HG02981 (cell line): ENCODE results near the gene ARL6IP6.
"Not testable (repeated sequence)": the region's sequence is repeated elsewhere in the genome, so short reads cannot be mapped to it uniquely, and the experiment has no call there.

Experiments
- ATAC-seq: cut with Tn5 transposase; IDR thresholded peaks from one replicate; pipeline ENCODE4 v1.9.1; 2021; ENCODE audit warnings: mild to moderate bottlenecking, moderate library complexity; ENCODE audit not compliant: unreplicated experiment

The ARL6IP6 gene

DNA sequence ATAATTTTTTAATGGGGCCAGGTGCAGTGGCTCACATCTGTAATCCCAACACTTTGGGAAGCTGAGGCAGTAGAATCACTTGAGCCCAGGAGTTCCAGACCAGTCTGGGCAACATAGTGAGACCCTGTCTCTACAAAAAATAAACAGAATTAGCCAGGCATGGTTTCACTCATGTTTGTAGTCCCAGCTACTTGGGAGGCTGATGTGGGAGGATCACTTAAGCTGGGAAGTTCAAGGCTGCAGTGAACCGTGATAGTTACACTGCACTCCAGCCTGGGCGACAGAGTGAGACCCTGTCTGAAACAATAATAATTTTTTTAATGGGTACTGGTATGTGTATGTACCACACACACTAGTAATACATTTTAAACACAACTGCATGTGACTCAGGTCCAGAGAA is 2.4 kb downstream of the ARL6IP6 start:
- ATAC-seq: no peak

DNA sequence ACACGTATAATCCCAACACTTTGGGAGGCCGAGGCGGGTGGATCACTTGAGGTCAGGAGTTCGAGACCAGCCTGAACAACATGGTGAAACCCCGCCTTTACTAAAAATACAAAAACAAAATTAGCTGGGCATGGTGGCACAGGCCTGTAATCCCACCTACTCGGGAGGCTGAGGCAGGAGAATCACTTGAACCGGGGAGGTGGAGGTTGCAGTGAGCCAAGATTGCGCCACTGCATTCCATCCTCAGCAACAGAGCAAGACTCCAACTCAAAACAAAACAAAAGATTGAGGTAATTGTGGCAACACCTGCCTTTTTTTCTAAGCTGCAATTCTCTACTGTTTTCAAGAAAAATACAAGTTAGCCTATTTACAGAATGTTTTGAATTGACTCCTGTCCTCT is 4.2 kb downstream of the ARL6IP6 start:
- not testable (repeated sequence) for ATAC-seq

DNA sequence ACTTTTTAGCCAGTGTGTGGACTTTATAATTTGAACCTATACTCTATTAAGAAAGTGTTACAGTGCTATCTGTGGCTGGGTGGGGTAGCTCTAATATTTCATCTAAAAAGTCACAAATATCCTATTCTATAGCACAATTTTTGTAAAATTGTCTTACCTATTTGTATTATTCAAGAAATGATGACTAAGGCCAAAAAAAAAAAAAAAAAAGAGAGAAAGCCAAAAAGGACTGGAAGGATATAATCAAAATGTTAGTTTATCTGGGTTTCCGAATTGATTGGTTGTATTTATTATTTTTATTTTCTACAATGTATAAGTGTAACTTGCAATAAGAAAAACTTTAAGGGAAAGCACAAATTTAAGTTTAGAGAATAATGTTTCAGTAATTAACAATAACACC is 5.5 kb downstream of the ARL6IP6 start:
- no peak for ATAC-seq

- no peak for ATAC-seq
Observed at GRCh38 chr2:152729844-152730243, 11.4 kb downstream of the ARL6IP6 start.

DNA sequence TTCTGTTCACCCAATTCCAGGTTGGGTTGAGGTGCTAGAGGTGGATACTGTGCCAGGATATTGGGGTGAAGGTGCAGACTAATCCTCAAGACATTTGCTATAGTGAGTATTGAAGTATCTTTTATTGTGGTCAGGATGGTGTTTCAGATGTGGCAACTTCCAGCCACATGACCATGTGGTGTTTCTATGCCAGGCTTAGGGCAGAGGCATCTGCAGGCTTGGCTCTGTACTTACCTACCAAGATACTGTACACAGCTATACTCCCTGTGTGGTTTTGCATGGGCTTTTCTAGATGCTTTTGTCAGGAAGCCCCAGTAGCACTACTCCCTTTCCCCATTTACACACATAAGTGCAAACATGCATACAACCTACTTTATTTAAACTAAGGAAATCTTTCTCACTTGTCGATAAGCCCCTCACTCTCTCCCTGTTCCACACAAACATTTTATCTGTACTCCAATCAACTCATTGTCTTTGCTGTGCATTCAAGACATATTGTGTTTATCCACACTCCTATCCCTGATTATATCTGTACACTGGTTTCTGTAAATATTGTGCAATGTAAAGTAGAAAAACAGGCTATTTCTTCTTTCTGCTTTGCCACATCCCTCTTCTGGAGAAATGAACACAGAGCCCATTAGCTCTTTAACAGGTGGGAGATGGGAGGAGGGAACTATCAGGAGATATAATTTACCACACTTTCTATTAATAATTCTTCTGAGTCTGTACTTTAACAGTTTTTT is 12.3 kb downstream of the ARL6IP6 start:
- peak; percentile 89 for ATAC-seq

DNA sequence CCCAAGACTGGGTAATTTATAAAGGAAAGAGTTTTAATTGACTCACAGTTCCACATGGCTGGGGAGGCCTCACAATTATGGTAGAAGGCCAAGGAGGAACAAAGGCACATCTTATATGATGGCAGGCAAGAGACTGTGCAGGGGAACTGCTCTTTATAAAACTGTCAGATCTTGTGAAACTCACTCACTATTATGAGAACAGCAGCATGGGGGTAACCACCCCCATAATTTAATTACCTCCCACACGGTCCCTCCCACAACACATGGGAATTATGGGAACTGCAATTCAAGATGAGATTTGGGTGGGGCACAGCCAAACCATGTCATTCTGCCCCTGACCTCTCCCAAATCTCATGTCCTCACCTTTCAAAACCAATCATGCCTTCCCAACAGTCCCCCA is 19.1 kb downstream of the ARL6IP6 start:
- not testable (repeated sequence) for ATAC-seq

DNA sequence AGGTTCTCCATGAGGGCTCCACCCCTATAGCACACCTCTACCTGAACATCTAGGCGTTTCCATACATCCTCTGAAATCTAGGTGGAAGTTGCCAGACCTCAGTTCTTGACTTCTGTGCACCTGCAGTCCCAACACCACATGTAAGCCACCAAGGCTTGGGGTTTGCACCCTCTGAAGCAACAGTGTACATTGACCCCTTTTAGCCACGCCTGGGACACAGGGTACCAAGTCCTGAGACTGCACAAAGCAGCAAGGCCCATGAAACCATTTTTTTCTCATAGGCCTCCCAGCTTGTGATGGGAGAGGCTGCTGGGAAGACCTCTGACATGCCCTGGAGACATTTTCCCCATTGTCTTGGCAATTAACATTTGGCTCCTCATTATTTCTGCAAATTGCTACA is 20.0 kb downstream of the ARL6IP6 start:
- no peak for ATAC-seq

DNA sequence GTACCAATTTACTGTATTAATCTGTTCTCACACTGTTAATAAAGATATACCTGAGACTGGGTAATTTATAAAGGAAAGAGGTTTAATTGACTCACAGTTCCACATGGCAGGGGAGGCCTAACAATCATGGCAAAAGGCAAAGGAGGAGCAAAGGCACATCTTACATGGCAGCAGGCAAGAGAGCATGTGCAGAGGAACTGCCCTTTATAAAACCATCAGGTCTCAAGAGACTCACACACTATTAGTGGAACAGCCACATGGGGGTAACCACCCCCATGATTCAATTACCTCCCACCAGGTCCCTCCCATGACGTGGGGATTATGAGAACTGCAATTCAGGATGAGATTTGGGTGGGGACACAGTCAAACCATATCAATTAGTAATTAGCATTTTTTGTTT is 21.3 kb downstream of the ARL6IP6 start:
- not testable (repeated sequence) for ATAC-seq

GRCh38 chr2:152740743-152741328 is 22.4 kb downstream of the ARL6IP6 start:
- ATAC-seq: peak; percentile 72

DNA sequence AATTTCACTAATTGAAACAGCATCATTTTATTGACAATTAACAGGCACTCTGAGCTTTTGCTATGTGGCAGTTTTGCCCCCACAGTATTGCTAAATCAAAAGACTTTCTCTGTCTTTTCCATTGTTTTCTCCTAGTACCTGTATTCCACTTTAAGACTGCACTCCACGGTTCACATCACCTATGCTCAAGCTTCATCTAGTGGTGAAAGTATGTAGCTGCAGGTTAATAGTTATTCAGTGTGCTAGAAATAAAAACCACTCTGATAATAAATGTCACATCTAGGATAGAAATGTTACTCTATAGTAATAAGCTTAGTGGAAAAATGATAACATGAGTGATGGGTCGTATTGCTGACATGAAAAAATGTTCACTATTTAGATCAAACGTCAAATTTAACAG is 24.6 kb downstream of the ARL6IP6 start:
- ATAC-seq: peak; percentile 71

- not testable (repeated sequence) for ATAC-seq
Observed at GRCh38 chr2:152747751-152748150, 29.3 kb downstream of the ARL6IP6 start.

DNA sequence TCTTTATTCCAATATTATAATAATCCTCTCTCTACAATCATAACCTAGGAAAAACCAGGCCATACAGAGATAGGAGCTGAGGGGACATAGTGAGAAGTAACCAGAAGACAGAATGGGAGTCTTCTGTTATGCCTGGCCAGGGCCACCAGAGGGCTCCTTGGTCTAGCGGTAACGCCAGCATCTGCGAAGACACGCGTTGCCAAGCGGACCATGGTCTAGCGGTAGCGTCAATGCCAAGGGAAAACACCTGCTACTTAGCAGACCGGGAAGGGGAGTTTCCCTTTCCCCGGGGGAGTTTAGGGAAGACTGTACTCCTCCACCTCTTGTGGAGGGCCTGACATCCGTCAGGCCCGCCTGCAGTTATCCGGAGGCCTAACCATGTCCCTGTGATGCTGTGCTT is 36.6 kb downstream of the ARL6IP6 start:
- ATAC-seq: no peak

- no peak for ATAC-seq
Observed at GRCh38 chr2:152759290-152760072, 41.1 kb downstream of the ARL6IP6 start.

DNA sequence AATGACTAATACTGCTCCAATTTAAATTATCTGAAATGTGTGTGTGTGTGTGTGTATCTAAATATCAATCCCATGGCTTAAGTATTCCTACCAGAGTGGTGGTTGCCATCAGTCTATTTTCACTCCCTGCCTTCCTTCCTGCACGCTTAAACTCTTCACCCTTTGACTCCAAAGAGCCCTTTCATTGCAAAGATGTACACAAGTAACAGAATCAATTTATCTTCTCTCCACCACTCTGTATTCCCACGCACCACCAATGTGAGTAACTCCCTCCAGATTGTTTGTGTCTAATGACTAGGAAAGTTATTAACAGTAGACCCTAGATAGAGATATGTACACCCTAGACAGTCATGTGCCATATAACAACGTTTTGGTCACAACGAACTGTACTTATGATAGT is 42.8 kb downstream of the ARL6IP6 start:
- no peak for ATAC-seq

GRCh38 chr2:152762202-152762601 is 43.8 kb downstream of the ARL6IP6 start:
- no peak for ATAC-seq

- ATAC-seq: not testable (repeated sequence)
Observed at GRCh38 chr2:152763208-152763607, 44.8 kb downstream of the ARL6IP6 start.

GRCh38 chr2:152763651-152764050 is 45.2 kb downstream of the ARL6IP6 start:
- no peak for ATAC-seq

DNA sequence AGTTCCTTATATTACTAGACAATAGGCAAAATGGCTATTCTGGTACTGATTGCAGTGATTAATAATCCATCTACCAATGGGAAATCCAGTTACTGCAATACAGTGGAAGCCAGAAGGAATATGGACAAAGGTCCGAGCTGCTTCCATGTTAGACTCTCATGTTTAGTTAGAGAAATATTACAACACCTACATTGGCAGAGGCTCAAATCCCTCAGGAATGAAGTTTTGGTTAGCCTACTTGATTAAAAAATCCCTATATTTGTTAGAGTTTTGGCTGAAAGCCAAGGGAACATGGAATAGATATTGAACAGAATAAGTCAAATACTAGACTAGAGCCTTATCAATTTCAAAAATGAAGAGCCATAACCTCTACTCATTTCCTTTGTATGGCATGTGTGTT is 48.5 kb downstream of the ARL6IP6 start:
- no peak for ATAC-seq

DNA sequence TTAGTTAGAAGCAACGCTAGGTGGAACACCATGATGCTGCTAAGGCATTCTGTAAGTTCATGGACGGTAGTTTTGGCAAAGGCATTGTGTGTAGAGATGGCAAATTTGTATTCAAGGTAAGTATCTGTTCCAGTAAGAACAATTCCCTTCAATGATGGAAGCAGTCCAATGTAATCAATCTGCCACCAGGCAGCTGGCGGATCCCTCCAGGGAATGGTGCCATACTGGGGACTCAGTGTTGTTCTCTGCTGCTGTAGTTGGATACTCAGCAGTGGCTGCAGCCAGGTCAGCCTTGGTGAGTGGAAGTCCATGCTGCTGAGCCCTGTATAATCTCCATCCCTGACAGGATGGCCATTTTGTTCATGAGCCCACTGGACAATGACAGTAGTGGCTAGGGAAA is 62.8 kb downstream of the ARL6IP6 start:
- no peak for ATAC-seq

- no peak for ATAC-seq
Observed at GRCh38 chr2:152782171-152782570, 63.8 kb downstream of the ARL6IP6 start.

- ATAC-seq: no peak
Observed at GRCh38 chr2:152790883-152791282, 72.5 kb downstream of the ARL6IP6 start.

DNA sequence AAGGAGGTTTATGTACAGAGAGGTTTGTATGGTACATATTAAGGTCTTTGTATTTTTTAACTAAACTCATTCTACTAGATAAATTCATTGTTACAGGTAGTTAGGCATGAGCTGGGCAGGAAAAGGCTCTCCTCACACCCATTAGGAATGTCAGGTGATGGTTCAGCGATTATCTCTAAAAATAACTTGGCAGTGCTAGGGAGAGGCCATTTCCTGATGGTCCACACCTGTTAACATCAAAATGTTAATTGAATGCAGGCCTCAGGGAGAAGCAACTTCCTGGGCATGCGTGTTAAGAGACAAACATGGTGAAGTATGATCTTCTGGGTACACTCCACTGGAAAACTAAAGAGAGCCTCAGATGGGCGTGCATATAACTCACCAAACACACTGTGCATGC is 73.6 kb downstream of the ARL6IP6 start:
- no peak for ATAC-seq
